ENCODE results near the gene PLAAT4. TPM values are rescaled to one million over a fixed set of nuclear protein-coding genes. Genes with fewer than 3 reads are reported as not detected.
A peak's percentile ranks its signal among the peaks of the same experiment; 100 is the strongest.
"Not testable (repeated sequence)": the region's sequence is repeated elsewhere in the genome, so short reads cannot be mapped to it uniquely, and the experiment has no call there.

Gene PLAAT4
- total RNA-seq, 6 experiments from 2014 or later = 0.43 to 1.9 (median 0.82) TPM; not detected in 1

GRCh38 chr11:63572026-63572688 is 35.5 kb downstream of the PLAAT4 start:
- TF ChIP-seq, protein P1, sequence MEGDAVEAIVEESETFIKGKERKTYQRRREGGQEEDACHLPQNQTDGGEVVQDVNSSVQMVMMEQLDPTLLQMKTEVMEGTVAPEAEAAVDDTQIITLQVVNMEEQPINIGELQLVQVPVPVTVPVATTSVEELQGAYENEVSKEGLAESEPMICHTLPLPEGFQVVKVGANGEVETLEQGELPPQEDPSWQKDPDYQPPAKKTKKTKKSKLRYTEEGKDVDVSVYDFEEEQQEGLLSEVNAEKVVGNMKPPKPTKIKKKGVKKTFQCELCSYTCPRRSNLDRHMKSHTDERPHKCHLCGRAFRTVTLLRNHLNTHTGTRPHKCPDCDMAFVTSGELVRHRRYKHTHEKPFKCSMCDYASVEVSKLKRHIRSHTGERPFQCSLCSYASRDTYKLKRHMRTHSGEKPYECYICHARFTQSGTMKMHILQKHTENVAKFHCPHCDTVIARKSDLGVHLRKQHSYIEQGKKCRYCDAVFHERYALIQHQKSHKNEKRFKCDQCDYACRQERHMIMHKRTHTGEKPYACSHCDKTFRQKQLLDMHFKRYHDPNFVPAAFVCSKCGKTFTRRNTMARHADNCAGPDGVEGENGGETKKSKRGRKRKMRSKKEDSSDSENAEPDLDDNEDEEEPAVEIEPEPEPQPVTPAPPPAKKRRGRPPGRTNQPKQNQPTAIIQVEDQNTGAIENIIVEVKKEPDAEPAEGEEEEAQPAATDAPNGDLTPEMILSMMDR (IDR thresholded peaks at IDR 0.05) = no peak
- no peak for DNase-seq
- H3K4me3 Mint-ChIP-seq = no peak overlapping the region
- peaks cover 37% of the 10 kb centered on the region for H3K4me1 Mint-ChIP-seq (ENCODE audit: low read depth)
- H3K27me3 Mint-ChIP-seq (ENCODE audit: insufficient read depth) = peaks cover 10% of the 10 kb centered on the region
- no peaks in the 10 kb centered on the region for H3K9me3 Mint-ChIP-seq
- no peak overlapping the region for H3K27ac Mint-ChIP-seq
- peaks cover 5% of the 10 kb centered on the region; the same call in 1 of the 2 replicates for H3K36me3 Mint-ChIP-seq (ENCODE audit: low read depth)

- peak overlapping the region; percentile 81 for H3K27ac Mint-ChIP-seq
Observed at GRCh38 chr11:63573881-63574855, 37.6 kb downstream of the PLAAT4 start.

DNA sequence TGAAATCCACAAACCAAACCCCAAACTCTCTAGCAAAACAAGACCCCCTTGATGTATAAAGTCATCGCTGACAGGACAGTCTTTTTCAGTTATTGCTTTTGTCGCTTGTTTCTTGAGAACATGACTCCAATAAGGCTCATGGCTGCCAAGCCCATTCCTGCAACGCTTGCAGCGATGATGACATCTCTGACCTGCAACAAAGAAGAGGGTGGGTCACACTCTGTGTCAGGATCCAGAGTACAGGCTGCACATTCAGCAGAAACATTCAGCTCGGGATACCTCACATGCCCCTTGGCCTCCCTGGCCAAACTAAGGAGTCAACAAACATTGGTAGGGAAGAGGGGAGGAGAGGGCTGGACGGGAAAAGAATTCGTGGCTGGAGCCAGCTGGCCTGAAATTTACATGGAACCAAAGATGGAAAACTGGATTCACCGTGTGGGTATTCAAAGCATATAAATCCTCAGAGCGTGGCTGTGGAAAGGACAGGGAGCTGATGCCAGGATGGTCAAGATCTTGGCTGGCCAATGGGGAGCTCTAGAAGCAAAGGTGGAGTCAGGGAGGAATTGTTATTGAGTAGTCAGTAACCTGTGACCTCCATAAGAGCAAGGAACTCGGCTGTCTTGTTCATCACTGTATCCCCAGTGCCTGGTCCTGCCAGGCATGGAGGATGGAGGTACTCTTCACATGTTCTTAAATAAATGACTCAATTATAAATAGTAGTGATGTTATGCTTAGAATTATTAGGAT is 38.4 kb downstream of the PLAAT4 start:
- Mint-ChIP-seq H3K27ac (peak overlapping the region; percentile 81), H3K4me1 (ENCODE audit: low read depth) (peaks cover 19% of the 10 kb centered on the region), H3K4me3 (peak overlapping the region; percentile 86)

More at GRCh38 chr11:63573881-63574855, 37.6 kb downstream of the PLAAT4 start:
- Mint-ChIP-seq H3K36me3 (ENCODE audit: low read depth) (peaks cover 5% of the 10 kb centered on the region; the same call in 1 of the 2 replicates), H3K27me3 (ENCODE audit: insufficient read depth) (peaks cover 10% of the 10 kb centered on the region), H3K4me1 (ENCODE audit: low read depth) (peaks cover 19% of the 10 kb centered on the region), H3K9me3 (peaks cover 5% of the 10 kb centered on the region; the same call in 1 of the 2 replicates), H3K4me3 (peak overlapping the region; percentile 86)
- DNase-seq = peak; percentile 48
- TF ChIP-seq, protein P1 (IDR thresholded peaks at IDR 0.05) = peak; percentile 27

GRCh38 chr11:63578882-63579281 is 42.3 kb downstream of the PLAAT4 start:
- not testable (repeated sequence) for H3K4me3 Mint-ChIP-seq; H3K27me3 Mint-ChIP-seq (ENCODE audit: insufficient read depth); H3K27ac Mint-ChIP-seq; DNase-seq
- Mint-ChIP-seq H3K36me3 (ENCODE audit: low read depth) (peaks cover 28% of the 10 kb centered on the region), H3K9me3 (peaks cover 32% of the 10 kb centered on the region), H3K4me1 (ENCODE audit: low read depth) (peaks cover 16% of the 10 kb centered on the region)

More for the DNA sequence above, 38.4 kb downstream of the PLAAT4 start:
- DNase-seq = no peak
- Mint-ChIP-seq H3K27me3 (ENCODE audit: insufficient read depth) (peaks cover 10% of the 10 kb centered on the region), H3K9me3 (peaks cover 6% of the 10 kb centered on the region; the same call in 1 of the 2 replicates), H3K36me3 (ENCODE audit: low read depth) (peaks cover 5% of the 10 kb centered on the region; the same call in 1 of the 2 replicates)
- TF ChIP-seq, protein P1 (IDR thresholded peaks at IDR 0.05) = no peak

- DNase-seq; H3K4me3 Mint-ChIP-seq; H3K27ac Mint-ChIP-seq; H3K4me1 Mint-ChIP-seq (ENCODE audit: low read depth); H3K27me3 Mint-ChIP-seq (ENCODE audit: insufficient read depth): not testable (repeated sequence)
- Mint-ChIP-seq H3K9me3 (peaks cover 32% of the 10 kb centered on the region), H3K36me3 (ENCODE audit: low read depth) (peaks cover 25% of the 10 kb centered on the region)
Observed at GRCh38 chr11:63581224-63581623, 44.6 kb downstream of the PLAAT4 start.

DNA sequence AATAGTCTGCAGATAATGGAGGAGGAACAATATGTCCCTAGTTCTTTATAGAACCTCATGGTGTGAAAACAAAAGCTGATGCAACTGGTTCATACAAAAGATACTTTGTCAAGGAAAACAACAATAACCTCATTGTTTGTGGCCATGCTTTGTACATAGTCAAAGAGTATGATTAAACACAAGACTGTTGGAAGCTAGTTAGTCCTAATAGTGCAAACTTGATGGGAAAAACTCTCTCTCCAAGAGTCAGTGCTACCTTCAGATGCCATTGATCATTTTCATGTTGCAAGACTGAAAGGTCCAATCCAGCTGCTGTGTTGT is 46.7 kb downstream of the PLAAT4 start:
- Mint-ChIP-seq H3K9me3 (peaks cover 32% of the 10 kb centered on the region), H3K4me3 (no peak overlapping the region), H3K4me1 (ENCODE audit: low read depth) (no peaks in the 10 kb centered on the region), H3K27ac (no peak overlapping the region), H3K27me3 (ENCODE audit: insufficient read depth) (no peaks in the 10 kb centered on the region; the same call in 1 of the 2 replicates), H3K36me3 (ENCODE audit: low read depth) (peaks cover 25% of the 10 kb centered on the region)
- TF ChIP-seq, protein P1 (IDR thresholded peaks at IDR 0.05) = no peak
- DNase-seq = no peak

All from HFFc6 (cell line).